OCI-LY7 (cell line): ENCODE measurements around the gene HS3ST4.

Experiments
- CTCF ChIP-seq: fragments of 200-600 bp; sonication (generic); conservative IDR thresholded peaks from 2 replicates; pipeline ENCODE4 v1.5.1; 2014; ENCODE audit warnings: mild to moderate bottlenecking, antibody characterized with exemption, low read length, moderate library complexity, mixed read lengths
- EZH2phosphoT487 ChIP-seq: fragments of 200-600 bp; sonication (generic); IDR thresholded peaks from 2 replicates; pipeline ENCODE4 v1.6.1; 2018; ENCODE audit warnings: low read depth, borderline replicate concordance, mild to moderate bottlenecking, mixed run types, antibody characterized with exemption, low read length, moderate library complexity, mixed read lengths

GRCh38 chr16:25854141-25854540 lies 162.4 kb downstream of the HS3ST4 start:
- TF ChIP-seq CTCF (no peak), EZH2phosphoT487 (no peak)
